Stimulated activated CD8-positive, alpha-beta memory T cell treated with anti-CD3 and anti-CD28 coated beads, Interleukin-7, amount 100 ng/mL, for 1 hour (primary cell): ENCODE results near the gene LDLRAD1.
"Not testable (repeated sequence)": the region's sequence is repeated elsewhere in the genome, so short reads cannot be mapped to it uniquely, and the experiment has no call there.

Experiments used
- DNase-seq, 2 donors: peaks; one replicate each; pipeline ENCODE4 v3.0.0-alpha.2; 2020; ENCODE audit warnings: low read depth in 2 of 2

LDLRAD1 gene

DNA sequence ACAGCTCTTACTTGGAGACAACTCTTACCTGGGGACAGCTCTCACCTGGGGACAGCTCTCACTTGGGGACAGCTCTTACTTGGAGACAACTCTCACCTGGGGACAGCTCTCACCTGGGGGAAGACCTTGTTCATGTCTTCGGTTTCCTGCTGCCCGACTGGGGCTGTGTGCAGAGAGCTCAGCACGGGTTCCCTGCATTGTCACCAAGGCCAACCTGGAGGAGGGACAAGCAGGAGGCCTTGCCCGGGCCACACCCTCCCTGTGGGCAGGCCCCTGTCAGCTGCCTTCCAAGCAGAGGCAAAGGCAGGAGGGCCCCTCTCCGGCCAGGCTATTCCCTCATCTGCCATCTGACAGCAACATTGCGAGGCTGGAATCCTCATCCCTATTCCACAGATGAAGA, at the start of gene LDLRAD1:
Gene LDLRAD1 (minus strand): TSS at position 208 of the 400 bp plus-strand sequence. CDS start 74 bp downstream, at position 134.
- no peak for DNase-seq

- no peak for DNase-seq
Measured at GRCh38 chr1:54064299-54064698, 46.3 kb upstream of the LDLRAD1 start.

- no peak for DNase-seq
Measured at GRCh38 chr1:54054438-54054749, 36.4 kb upstream of the LDLRAD1 start.

GRCh38 chr1:54053745-54054437, 35.9 kb upstream of the LDLRAD1 start:
- DNase-seq, result no peak

DNA sequence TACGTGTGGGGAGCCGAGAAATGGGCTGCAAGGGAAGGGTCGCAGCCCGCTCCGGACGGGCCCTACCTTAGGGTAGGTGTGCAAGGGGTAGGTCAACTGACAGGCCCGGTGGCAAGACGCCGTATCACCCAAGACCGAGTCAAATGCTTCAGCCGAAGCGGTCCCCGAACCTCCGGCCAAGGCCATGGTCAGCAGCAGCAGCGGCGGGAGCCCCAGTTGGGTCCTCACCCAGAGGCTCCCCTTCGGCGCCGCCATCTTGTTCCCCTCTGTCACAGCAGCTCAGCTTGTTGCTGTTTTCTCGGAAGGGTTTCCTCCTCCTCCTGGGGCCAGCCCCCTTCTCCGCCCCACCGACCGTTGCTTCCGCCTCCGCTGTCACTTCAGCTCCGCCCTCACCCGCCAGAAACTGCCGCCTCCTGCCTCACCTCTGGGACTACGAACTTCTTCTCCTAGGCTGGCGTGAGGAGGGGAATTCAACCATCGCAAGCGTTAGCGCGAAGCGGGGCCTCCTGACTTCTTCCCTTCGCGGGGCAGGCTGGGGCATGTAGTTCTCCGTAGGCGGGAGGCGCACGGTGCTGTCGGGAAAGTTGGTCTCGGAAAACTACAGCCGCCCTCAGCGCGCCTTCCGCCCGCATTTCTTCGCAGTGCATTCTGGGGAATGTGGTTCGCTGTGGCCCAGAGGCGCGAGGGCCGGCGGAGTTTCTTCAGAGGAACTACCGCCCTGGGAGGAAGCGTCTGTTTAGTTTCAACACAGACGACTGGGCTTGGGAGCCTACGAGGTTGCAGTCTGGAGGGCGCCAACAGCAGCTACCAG, 35.2 kb upstream of the LDLRAD1 start, which contains the start of the genes TCEANC2 and TMEM59:
Gene TCEANC2 (plus strand): TSS at position 675 of the 811 bp plus-strand sequence. CDS start 815 bp downstream, outside the sequence.
Gene TMEM59 (minus strand): TSS at position 271 of the 811 bp plus-strand sequence. CDS start 16 bp downstream, at position 255.
- DNase-seq, result peak; percentile 90 to 94

- peak; percentile 1 to 5 for DNase-seq
Measured at GRCh38 chr1:54052431-54052933, 34.5 kb upstream of the LDLRAD1 start.

DNA sequence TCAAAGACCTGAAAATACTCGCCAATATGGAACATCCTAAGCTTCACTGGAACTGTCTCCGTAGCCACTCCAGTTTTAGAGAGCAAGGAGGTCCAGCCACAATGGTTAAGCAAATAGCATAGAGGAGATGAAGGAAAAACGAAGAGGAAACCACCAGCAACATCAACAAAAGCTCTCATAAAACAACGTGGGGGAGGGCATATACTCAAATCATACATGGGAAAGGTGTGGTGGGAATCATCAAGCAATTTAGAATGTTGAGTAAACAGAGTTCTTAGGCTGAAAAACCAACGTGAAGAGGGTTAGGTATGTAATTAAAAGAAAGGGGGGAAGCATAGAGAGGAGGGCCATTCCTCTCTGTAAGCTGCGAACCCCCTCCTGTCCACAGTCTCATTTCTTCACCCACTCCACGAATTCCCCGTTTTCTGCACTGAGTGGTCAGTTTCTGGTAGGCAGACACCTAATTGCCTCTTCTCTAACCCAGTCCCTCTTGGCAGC, 34.0 kb upstream of the LDLRAD1 start:
- no peak for DNase-seq

GRCh38 chr1:54050435-54050834, 32.4 kb upstream of the LDLRAD1 start:
- not testable (repeated sequence) for DNase-seq

DNA sequence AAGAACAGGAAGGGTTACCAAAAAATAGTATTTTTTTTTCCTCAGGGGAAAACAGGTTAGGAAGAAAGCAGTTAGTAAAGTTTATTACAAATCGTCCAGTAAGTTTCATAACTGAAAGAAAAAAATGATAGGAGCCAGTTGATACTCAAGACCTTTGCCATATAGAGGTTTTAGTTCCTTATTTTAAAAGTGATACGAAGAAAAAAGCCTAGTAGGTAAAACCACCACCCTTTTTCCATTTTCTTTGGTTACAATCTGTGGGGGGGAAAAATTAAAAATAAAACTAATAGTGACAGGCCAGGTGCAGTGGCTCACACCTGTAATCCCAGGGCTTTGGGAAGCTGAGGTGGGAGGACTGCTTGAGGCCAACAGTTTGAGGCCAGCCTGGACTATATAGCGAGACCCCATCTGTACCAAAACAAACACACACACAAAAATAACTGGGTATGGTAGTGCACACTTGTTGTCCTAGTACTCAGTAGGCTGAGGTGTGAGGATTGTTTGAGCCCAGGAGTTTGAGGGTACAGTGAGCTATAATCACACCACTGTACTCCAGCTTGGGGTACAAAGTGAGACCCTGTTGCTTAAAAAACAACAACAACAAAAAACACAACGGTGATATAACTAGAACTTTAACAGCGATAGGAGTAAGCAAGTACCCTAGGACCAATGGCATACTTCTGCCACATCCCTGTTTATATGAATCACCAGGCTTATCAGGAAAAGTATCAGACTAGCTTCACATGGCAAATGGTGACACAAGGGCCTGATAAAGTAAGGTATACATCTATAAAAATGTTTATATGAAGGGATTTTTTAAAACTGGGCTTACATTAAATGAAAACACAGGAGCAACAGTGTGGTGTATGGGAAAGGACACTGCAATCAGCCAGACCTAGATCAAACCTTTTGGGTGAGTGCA, 29.7 kb upstream of the LDLRAD1 start:
- DNase-seq, result no peak

GRCh38 chr1:54046671-54047383, 28.8 kb upstream of the LDLRAD1 start:
- DNase-seq, result no peak

DNA sequence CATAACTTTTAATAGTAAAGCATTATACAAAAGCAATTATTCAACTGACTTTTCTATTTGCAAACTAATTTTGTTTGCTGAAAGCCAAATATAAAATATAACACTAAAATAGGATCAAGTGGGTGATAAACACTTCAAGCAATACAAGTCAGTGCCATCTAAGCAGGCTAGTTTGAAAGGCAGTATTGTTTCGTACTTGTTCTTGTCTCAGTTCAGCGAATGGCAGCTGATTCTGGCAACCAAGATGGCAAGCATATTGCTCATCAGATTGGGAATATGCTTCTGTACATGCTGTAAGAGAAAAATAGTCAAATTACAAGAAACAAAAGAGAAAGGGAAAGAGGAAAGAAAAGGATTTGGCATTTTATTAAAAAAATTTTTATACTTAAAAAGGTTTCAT, 27.5 kb upstream of the LDLRAD1 start:
- DNase-seq, result no peak

DNA sequence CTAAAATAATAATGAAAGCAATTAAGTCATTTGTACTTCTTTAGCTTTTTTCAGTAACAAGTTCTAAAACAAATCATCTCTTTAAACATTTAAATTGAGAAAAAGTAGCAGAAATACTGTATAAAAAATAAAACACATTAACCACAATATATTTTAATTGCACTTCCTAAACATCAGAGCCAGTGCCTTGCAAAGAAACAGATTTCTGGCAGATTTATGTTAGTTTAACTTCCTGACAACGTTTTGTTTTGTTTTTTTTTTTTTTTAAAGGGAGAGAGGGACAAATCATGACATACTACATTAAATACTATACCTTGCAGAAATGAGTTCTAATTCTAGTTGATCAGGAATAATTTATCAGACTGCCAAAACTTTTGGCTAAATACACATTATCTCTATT, 23.8 kb upstream of the LDLRAD1 start:
- no peak for DNase-seq

DNA sequence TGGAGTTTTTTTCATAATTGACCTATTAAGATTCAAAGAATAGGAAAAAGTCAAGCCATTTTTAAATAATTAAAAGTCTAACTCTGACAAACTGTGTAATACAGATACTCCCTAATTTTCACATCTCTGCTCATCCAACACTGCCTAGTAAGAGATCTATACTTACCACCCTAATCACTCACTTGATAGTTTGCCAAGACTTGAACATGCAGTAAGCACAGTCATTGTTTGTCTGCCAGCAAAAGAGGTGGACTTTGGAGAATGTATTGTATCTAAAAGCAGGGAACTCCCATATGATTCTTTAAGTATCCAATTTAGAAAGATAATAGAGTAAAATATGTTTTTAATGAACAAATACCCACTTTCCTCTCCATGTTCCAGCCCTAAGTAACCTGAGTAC, 19.5 kb upstream of the LDLRAD1 start:
- no peak for DNase-seq

- no peak for DNase-seq
Measured at GRCh38 chr1:54028306-54029251, 10.6 kb upstream of the LDLRAD1 start.

- DNase-seq, result no peak
Measured at GRCh38 chr1:54027848-54028247, 9.9 kb upstream of the LDLRAD1 start.

DNA sequence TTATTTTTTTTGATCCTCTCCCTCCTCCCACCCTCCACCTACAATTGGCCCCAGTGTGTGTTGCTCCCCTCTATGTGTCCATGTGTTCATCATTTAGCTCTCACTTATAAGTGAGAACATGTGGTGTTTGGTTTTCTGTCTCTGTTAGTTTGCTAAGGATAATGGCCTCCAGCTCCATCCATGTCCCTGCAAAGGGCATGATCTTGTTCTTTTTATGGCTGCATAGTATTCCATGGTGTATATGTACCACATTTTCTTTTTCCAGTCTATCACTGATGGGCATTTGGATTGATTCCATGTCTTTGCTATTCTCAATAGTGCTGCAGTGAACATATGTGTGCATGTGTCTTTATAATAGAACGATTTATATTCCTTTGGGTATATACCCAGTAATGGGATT, 6.8 kb upstream of the LDLRAD1 start:
- not testable (repeated sequence) for DNase-seq

GRCh38 chr1:54024358-54024757, 6.4 kb upstream of the LDLRAD1 start:
- DNase-seq, result no peak

- DNase-seq, result not testable (repeated sequence)
Measured at GRCh38 chr1:54019562-54020176, 1.7 kb upstream of the LDLRAD1 start.

- DNase-seq, result no peak
Measured at GRCh38 chr1:54018635-54019034, 649 bp upstream of the LDLRAD1 start.
